Left lung (tissue), 10 donors: ENCODE data around the gene TNIK. TPM values are rescaled to one million over a fixed set of nuclear protein-coding genes. Genes with fewer than 3 reads are reported as not detected.

Experiments used
- ATAC-seq: fragments of 200-7000 bp; cut with Tn5 transposase; one replicate; pipeline ENCODE4 v1.9.1; 2020; ENCODE audit warnings: moderate library complexity
- DNase-seq, 4 donors: peaks; one replicate each; pipeline ENCODE4 v3.0.0-alpha.2; 2013 to 2020
- H3K27ac ChIP-seq, 2 donors: fragments of 200-600 bp; sonication (generic) in 1 of 2; one replicate each; pipeline versions ENCODE4 v1.5.0 to v1.8.0; 2020 to 2021
- H3K27me3 ChIP-seq, 2 donors: fragments of 200-600 bp; sonication (generic) in 1 of 2; one replicate each; pipeline versions ENCODE4 v1.5.0 to v1.8.0; 2020 to 2021
- H3K36me3 ChIP-seq, 2 donors: fragments of 200-600 bp; sonication (generic) in 1 of 2; one replicate each; pipeline versions ENCODE4 v1.5.0 to v1.8.0; 2020 to 2021
- H3K4me1 ChIP-seq, 2 donors: fragments of 200-600 bp; one replicate each; pipeline ENCODE4 v1.8.0; 2021
- H3K4me3 ChIP-seq, 2 donors: fragments of 200-600 bp; sonication (generic) in 1 of 2; one replicate each; pipeline versions ENCODE4 v1.5.0 to v1.8.0; 2020 to 2021; ENCODE audit warnings: mild to moderate bottlenecking in 1 of 2
- H3K9me3 ChIP-seq, 2 donors: fragments of 200-600 bp; sonication (generic) in 1 of 2; one replicate each; pipeline versions ENCODE4 v1.5.0 to v1.8.0; 2020 to 2021
- intact Hi-C, 2 donors: fragments of 100-400 bp; cut with DNase I; formaldehyde crosslinking; loops; one replicate each; pipeline versions ENCODE4 v1.11.2 to v1.14.2; 2022
- polyA plus RNA-seq, 6 donors: library from polyadenylated mRNA; unstranded; fragments of 120-200 nt; gene quantifications; one replicate each; pipeline ENCODE4 v1.2.1, GENCODE V29; 2013; ENCODE audit not compliant: insufficient read length in 6 of 6
- total RNA-seq, 2 donors: library from RNA; stranded (reverse); fragmentation: NEBNext Ultra II Directional; extraction: Animal tissue kit (Norgen Biotek cat#: 25700); gene quantifications; one replicate each; pipeline ENCODE4 v1.2.1, GENCODE V29; 2021
- TF ChIP-seq, protein P1 (sequence below), 2 donors: fragments of 200-600 bp; sonication (generic) in 1 of 2; IDR thresholded peaks; one replicate each; pipeline versions ENCODE4 v1.5.0 to v1.8.0; 2021; ENCODE audit warnings: antibody characterized with exemption in 2 of 2
- donor health status: DM: no; HTN: yes; CAD: no.
- donor health status: DM: no; HTN: no; CAD: no.

The TNIK gene
- total and polyA plus RNA-seq, 8 donors, result 14.8 to 42.0 (median 17.4) TPM

DNA sequence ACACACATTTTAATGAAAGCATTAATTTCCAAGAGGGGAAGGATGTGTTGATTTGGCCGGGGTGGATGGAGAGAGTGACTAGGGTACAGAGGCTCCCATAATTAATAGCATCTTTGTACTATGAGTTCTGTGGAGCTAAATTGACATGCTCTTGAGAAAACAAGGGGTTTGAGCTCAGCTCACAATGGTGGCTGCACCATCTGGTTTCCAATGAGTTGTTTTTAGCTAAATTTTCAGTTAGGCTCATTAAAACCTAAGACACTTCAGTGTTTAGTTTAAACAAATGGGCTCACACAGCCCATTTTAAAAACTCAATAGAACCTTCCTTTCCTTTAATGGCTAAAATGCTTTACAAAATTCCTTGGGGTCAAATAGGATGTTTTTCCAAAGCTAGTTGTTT is 199.7 kb downstream of the TNIK start:
- Histone ChIP-seq H3K4me1 (peaks cover 0 to 5% of the 10 kb centered on the region in 2 donors), H3K27ac (no peak overlapping the region), H3K4me3 (no peak overlapping the region), H3K9me3 (no peaks in the 10 kb centered on the region), H3K36me3 (no peaks in the 10 kb centered on the region), H3K27me3 (no peaks in the 10 kb centered on the region)
- DNase-seq (no peak), ATAC-seq (no peak)
- intact Hi-C loops, result no loop called here
- TF ChIP-seq, protein P1, sequence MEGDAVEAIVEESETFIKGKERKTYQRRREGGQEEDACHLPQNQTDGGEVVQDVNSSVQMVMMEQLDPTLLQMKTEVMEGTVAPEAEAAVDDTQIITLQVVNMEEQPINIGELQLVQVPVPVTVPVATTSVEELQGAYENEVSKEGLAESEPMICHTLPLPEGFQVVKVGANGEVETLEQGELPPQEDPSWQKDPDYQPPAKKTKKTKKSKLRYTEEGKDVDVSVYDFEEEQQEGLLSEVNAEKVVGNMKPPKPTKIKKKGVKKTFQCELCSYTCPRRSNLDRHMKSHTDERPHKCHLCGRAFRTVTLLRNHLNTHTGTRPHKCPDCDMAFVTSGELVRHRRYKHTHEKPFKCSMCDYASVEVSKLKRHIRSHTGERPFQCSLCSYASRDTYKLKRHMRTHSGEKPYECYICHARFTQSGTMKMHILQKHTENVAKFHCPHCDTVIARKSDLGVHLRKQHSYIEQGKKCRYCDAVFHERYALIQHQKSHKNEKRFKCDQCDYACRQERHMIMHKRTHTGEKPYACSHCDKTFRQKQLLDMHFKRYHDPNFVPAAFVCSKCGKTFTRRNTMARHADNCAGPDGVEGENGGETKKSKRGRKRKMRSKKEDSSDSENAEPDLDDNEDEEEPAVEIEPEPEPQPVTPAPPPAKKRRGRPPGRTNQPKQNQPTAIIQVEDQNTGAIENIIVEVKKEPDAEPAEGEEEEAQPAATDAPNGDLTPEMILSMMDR (IDR thresholded peaks at IDR 0.05), result no peak

- no peaks in the 10 kb centered on the region for H3K9me3 ChIP-seq
- DNase-seq (no peak), ATAC-seq (no peak)
- H3K36me3 ChIP-seq, result no peaks in the 10 kb centered on the region
- H3K4me1 ChIP-seq, result peaks cover 0 to 5% of the 10 kb centered on the region in 2 donors
- TF ChIP-seq, protein P1 (IDR thresholded peaks at IDR 0.05), result no peak
- H3K4me3 ChIP-seq, result no peak overlapping the region
- H3K27me3 ChIP-seq, result no peaks in the 10 kb centered on the region
- H3K27ac ChIP-seq, result no peak overlapping the region
- intact Hi-C loops, result no loop called here
Observed at GRCh38 chr3:171258316-171258715, 201.9 kb downstream of the TNIK start.

DNA sequence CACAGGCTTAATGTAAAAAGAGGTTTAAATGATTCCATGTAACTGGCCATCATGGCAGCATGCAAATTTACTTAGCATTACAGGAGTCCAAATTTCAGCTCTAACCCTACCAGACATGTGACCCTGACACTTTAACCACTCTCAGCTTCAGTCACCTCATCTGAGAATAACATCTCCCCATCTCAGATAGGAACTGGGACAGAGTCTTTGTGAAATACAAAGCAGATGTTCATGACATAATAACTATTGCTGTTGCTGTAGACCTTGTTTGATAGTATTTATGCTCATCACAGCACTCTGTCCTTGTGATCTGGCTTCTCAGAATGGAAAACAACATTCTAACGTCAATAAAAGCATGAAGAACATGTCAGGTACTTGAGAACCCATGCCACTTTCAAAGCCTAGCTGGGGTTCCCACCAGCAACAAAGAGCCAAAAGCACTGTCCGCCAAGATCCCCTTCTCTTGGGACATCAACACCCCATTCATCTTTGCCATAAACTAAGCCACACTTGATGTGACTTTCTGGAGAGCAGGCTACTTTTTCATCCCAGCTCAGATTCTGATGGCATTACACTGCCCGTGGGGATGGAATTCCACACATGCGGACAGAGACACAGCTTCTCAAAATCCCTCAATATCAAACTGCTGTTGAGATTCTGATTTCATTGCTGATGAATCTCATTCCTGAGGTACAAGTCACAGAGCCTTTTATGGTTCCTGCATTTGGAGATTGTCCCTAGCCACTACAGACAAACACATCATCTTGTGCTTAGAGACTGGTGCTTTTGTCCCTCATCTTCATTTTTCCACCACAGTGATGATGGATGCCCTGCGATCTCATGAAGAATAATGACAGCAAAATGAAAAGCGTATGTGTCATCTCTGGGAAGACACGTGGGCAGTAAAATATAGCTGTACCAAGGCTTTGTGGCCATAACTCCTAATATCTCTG is 202.7 kb downstream of the TNIK start:
- TF ChIP-seq, protein P1 (IDR thresholded peaks at IDR 0.05), result no peak
- Histone ChIP-seq H3K27ac (no peak overlapping the region), H3K36me3 (no peaks in the 10 kb centered on the region), H3K4me1 (peaks cover 0 to 5% of the 10 kb centered on the region in 2 donors), H3K4me3 (no peak overlapping the region), H3K9me3 (no peaks in the 10 kb centered on the region), H3K27me3 (no peaks in the 10 kb centered on the region)
- intact Hi-C loops, result no loop called here
- no peak for ATAC-seq
- no peak for DNase-seq

DNA sequence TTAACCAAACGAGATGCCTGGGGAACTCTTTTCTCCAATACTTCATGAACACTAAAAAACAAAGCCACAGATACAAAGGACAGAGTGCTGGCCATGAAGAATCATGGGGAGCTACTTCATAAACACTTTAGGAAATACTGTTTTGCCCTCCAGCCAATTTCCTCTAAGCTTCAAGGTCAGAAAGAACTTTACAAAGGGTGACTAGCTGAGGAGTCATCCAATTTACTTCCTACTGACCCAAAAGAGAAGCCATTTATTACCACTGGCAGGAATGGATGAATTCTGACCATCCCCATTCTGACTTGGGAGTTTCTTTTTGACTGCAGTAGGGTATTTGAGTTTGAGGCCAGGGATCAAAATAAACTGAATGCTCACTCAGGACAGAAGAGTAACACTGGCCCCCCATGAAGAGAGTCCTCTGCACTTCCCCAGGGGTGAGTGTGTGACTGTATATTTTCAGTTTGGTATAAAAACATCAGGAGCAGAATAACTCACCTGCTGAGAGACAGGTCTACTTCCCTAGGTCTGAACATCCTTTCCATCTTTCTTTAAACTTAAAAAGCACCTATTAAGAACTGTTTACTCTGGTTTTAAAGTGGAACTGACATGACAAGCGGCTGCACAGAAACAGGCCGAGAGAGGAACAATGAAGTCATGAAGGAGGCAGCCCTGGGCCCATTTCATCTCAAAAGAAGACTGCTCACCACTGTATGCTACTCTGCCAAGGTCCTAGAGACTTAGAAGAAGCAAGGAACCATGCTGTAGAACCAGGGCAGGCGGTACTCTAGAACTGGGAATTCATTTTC is 203.6 kb downstream of the TNIK start:
- H3K4me1 ChIP-seq, result peaks cover 0 to 1% of the 10 kb centered on the region in 2 donors
- intact Hi-C loops, result no loop called here
- no peaks in the 10 kb centered on the region for H3K36me3 ChIP-seq

More for the DNA sequence above, 203.6 kb downstream of the TNIK start:
- Histone ChIP-seq H3K27me3 (no peaks in the 10 kb centered on the region), H3K27ac (no peak overlapping the region), H3K9me3 (no peaks in the 10 kb centered on the region), H3K4me3 (no peak overlapping the region)
- TF ChIP-seq, protein P1 (IDR thresholded peaks at IDR 0.05), result no peak
- no peak for ATAC-seq
- DNase-seq, result no peak
